Panc1 (cell line): ENCODE results near the gene MBNL2. TPM values are rescaled to one million over a fixed set of nuclear protein-coding genes. Genes with fewer than 3 reads are reported as not detected.

Experiments
- ATAC-seq: fragments of 200-7000 bp; cut with Tn5 transposase; 2 replicates; pipeline ENCODE4 v1.9.1; 2020; ENCODE audit warnings: mild to moderate bottlenecking, moderate library complexity
- BruUV-seq: library from RNA; stranded (reverse); fragments of 400-500 nt; replicated peaks from 2 replicates; lab custom pipeline; 2021; lab: Mats Ljungman, UMichigan
- CTCF ChIA-PET: fragments of 300-600 bp; sonication (Branson Sonifier 250); formaldehyde crosslinking; loops from one replicate; lab custom pipeline; 2022; ENCODE audit warnings: antibody characterized with exemption; lab: Charles Lee
- POLR2A ChIA-PET: fragments of 300-600 bp; sonication (Branson Sonifier 250); formaldehyde crosslinking; loops from one replicate; lab custom pipeline; 2022; ENCODE audit warnings: antibody characterized with exemption; lab: Charles Lee
- DNase-seq: peaks from one replicate; pipeline ENCODE4 v3.0.0-alpha.2; 2010; ENCODE audit warnings: low read depth, low spot score
- H3K27ac ChIP-seq: 2 replicates; pipeline ENCODE4 v1.5.1; 2011; ENCODE audit warnings: mild to moderate bottlenecking, low read length, inconsistent platforms
- H3K27me3 ChIP-seq: fragments of 200-500 bp; sonication (Bioruptor generic); 2 replicates; pipeline ENCODE4 v1.6.0; 2014; ENCODE audit warnings: low read length, inconsistent platforms; ENCODE audit not compliant: control insufficient read depth, insufficient read depth
- H3K36me3 ChIP-seq: fragments of 200-500 bp; sonication (Bioruptor generic); 2 replicates; pipeline ENCODE4 v1.5.1; 2014; ENCODE audit warnings: inconsistent platforms, mild to moderate bottlenecking, low read length, moderate library complexity; ENCODE audit not compliant: control insufficient read depth, insufficient read depth
- H3K4me1 ChIP-seq: 2 replicates; pipeline ENCODE4 v1.5.1; 2011; ENCODE audit warnings: inconsistent platforms, mild to moderate bottlenecking, low read length, moderate library complexity; ENCODE audit not compliant: control insufficient read depth, insufficient read depth
- H3K4me3 ChIP-seq, 2 experiments: 2 replicates each; pipeline ENCODE4 v1.5.1; 2011 to 2012; ENCODE audit warnings: low read depth in 2 of 2, low read length in 2 of 2, mild to moderate bottlenecking in 2 of 2, inconsistent platforms in 1 of 2, moderate library complexity in 1 of 2
- H3K9me3 ChIP-seq: fragments of 200-500 bp; sonication (Bioruptor generic); 2 replicates; pipeline ENCODE4 v1.5.1; 2014; ENCODE audit warnings: low read depth, mild to moderate bottlenecking, inconsistent platforms, low read length, moderate library complexity; ENCODE audit not compliant: control insufficient read depth, insufficient read depth
- POLR2AphosphoS5 ChIP-seq: IDR thresholded peaks from 2 replicates; pipeline ENCODE4 v1.6.1; 2012; ENCODE audit warnings: mild to moderate bottlenecking, low read depth, low read length, moderate library complexity
- SIN3A ChIP-seq: IDR thresholded peaks from 2 replicates; pipeline ENCODE4 v1.6.1; 2012; ENCODE audit warnings: low read depth, mild to moderate bottlenecking, low read length, moderate library complexity, borderline replicate concordance; ENCODE audit not compliant: insufficient read depth
- TCF7L2 ChIP-seq: IDR thresholded peaks from 2 replicates; pipeline ENCODE4 v1.6.1; 2011; ENCODE audit warnings: mild to moderate bottlenecking, low read depth, low read length, inconsistent platforms
- in situ Hi-C: cut with HindIII; loops from 2 replicates; pipeline ENCODE4 v1.10.0; 2016; ENCODE audit warnings: low sequenced_read_pairs, low pct_unique_long_range_greater_than_20kb
- intact Hi-C: fragments of 100-400 bp; cut with micrococcal nuclease; formaldehyde crosslinking; loops from one replicate; pipeline ENCODE4 v1.10.0; 2022; ENCODE audit not compliant: unreplicated experiment
- total RNA-seq: library from RNA; stranded (reverse); gene quantifications from one replicate; pipeline ENCODE4 v1.2.1, GENCODE V29; 2021; ENCODE audit not compliant: unreplicated experiment
- TF ChIP-seq, protein P1 (sequence below): fragments of 450-650 bp; IDR thresholded peaks from 2 replicates; pipeline ENCODE4 v1.5.1; 2017; ENCODE audit warnings: mild to moderate bottlenecking
- TF ChIP-seq, protein P2 (sequence below), 2 experiments: IDR thresholded peaks; 2 replicates each; pipeline ENCODE4 v1.6.1; 2011 to 2012; ENCODE audit warnings: low read depth in 2 of 2, control low read depth in 1 of 2, low read length in 1 of 2, mild to moderate bottlenecking in 1 of 2, moderate library complexity in 1 of 2; ENCODE audit not compliant: insufficient read depth in 1 of 2

Gene MBNL2
- total RNA-seq, 1 experiment from 2014 or later, result 103 TPM

- ChIA-PET POLR2A (interaction anchor here (0.5 to 1.4 kb wide), 2 partner anchors 13 to 21 kb away, joined by 4 to 6 read pairs; no protein-coding TSS in a partner anchor), CTCF (no interaction called here)
- TF ChIP-seq TCF7L2, result no peak
- ATAC-seq, result no peak
- H3K4me1 ChIP-seq, result peaks cover 92% of the 10 kb centered on the region
- H3K27ac ChIP-seq, result peak overlapping the region; percentile 100
- peak overlapping the region in 1 of 2 experiments; percentile 23; a peak in 2 of 4 replicates for H3K4me3 ChIP-seq
- peaks cover 4% of the 10 kb centered on the region; the same call in 1 of the 2 replicates for H3K36me3 ChIP-seq
- in situ Hi-C loops, result no loop called here
- H3K9me3 ChIP-seq, result no peaks in the 10 kb centered on the region
- no peaks in the 10 kb centered on the region for H3K27me3 ChIP-seq
- TSS peak; percentile 3 for BruUV-seq
- no peak for DNase-seq
- intact Hi-C loops, result no loop called here
Measured at GRCh38 chr13:97243915-97244781, 22.0 kb downstream of the MBNL2 start.

GRCh38 chr13:97245011-97245410 lies 22.9 kb downstream of the MBNL2 start:
- H3K9me3 ChIP-seq, result no peaks in the 10 kb centered on the region
- peaks cover 92% of the 10 kb centered on the region for H3K4me1 ChIP-seq
- DNase-seq (no peak), ATAC-seq (peak; percentile 32; the same call in 1 of the 2 replicates)
- TF ChIP-seq, protein P1, sequence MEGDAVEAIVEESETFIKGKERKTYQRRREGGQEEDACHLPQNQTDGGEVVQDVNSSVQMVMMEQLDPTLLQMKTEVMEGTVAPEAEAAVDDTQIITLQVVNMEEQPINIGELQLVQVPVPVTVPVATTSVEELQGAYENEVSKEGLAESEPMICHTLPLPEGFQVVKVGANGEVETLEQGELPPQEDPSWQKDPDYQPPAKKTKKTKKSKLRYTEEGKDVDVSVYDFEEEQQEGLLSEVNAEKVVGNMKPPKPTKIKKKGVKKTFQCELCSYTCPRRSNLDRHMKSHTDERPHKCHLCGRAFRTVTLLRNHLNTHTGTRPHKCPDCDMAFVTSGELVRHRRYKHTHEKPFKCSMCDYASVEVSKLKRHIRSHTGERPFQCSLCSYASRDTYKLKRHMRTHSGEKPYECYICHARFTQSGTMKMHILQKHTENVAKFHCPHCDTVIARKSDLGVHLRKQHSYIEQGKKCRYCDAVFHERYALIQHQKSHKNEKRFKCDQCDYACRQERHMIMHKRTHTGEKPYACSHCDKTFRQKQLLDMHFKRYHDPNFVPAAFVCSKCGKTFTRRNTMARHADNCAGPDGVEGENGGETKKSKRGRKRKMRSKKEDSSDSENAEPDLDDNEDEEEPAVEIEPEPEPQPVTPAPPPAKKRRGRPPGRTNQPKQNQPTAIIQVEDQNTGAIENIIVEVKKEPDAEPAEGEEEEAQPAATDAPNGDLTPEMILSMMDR, result no peak
- no peak for TF ChIP-seq POLR2AphosphoS5
- TF ChIP-seq SIN3A, result no peak
- TF ChIP-seq, protein P2, sequence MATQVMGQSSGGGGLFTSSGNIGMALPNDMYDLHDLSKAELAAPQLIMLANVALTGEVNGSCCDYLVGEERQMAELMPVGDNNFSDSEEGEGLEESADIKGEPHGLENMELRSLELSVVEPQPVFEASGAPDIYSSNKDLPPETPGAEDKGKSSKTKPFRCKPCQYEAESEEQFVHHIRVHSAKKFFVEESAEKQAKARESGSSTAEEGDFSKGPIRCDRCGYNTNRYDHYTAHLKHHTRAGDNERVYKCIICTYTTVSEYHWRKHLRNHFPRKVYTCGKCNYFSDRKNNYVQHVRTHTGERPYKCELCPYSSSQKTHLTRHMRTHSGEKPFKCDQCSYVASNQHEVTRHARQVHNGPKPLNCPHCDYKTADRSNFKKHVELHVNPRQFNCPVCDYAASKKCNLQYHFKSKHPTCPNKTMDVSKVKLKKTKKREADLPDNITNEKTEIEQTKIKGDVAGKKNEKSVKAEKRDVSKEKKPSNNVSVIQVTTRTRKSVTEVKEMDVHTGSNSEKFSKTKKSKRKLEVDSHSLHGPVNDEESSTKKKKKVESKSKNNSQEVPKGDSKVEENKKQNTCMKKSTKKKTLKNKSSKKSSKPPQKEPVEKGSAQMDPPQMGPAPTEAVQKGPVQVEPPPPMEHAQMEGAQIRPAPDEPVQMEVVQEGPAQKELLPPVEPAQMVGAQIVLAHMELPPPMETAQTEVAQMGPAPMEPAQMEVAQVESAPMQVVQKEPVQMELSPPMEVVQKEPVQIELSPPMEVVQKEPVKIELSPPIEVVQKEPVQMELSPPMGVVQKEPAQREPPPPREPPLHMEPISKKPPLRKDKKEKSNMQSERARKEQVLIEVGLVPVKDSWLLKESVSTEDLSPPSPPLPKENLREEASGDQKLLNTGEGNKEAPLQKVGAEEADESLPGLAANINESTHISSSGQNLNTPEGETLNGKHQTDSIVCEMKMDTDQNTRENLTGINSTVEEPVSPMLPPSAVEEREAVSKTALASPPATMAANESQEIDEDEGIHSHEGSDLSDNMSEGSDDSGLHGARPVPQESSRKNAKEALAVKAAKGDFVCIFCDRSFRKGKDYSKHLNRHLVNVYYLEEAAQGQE (IDR thresholded peaks at IDR 0.05; ENCODE audit: insufficient read depth in 1 of 2, low read depth in 2 of 2, low read length in 1 of 2), result no peak
- no peak for TF ChIP-seq TCF7L2
- no TSS peak for BruUV-seq
- peak overlapping the region; percentile 100 for H3K27ac ChIP-seq
- intact Hi-C loops (no loop called here), in situ Hi-C loops (no loop called here)
- ChIA-PET CTCF (no interaction called here), POLR2A (interaction anchor here (1.1 kb wide), 1 partner anchor 10 kb away, joined by 3 read pairs; no protein-coding TSS in a partner anchor)
- no peak overlapping the region for H3K4me3 ChIP-seq
- peaks cover 4% of the 10 kb centered on the region; the same call in 1 of the 2 replicates for H3K36me3 ChIP-seq
- H3K27me3 ChIP-seq, result no peaks in the 10 kb centered on the region
